ENCODE results near the gene PMM1. TPM values are rescaled to one million over a fixed set of nuclear protein-coding genes. Genes with fewer than 3 reads are reported as not detected.

PMM1 gene
- polyA plus RNA-seq, 1 donor (not counting 4 experiments of a cell fraction or from before 2014, with no cell fraction given), result 39.6 TPM

DNA sequence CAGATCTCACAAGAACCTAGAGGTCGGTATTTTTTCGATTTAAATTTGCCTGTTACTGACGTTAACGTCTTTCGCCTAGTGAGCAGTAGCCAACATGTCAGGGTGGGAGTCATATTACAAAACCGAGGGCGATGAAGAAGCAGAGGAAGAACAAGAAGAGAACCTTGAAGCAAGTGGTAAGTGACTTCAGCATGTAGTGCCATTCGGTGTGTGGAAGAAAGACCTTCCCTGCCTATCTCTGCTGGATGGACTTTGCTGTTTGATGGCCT is 32.2 kb upstream of the PMM1 start:
- TF ChIP-seq, protein P1, sequence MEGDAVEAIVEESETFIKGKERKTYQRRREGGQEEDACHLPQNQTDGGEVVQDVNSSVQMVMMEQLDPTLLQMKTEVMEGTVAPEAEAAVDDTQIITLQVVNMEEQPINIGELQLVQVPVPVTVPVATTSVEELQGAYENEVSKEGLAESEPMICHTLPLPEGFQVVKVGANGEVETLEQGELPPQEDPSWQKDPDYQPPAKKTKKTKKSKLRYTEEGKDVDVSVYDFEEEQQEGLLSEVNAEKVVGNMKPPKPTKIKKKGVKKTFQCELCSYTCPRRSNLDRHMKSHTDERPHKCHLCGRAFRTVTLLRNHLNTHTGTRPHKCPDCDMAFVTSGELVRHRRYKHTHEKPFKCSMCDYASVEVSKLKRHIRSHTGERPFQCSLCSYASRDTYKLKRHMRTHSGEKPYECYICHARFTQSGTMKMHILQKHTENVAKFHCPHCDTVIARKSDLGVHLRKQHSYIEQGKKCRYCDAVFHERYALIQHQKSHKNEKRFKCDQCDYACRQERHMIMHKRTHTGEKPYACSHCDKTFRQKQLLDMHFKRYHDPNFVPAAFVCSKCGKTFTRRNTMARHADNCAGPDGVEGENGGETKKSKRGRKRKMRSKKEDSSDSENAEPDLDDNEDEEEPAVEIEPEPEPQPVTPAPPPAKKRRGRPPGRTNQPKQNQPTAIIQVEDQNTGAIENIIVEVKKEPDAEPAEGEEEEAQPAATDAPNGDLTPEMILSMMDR (optimal IDR thresholded peaks at IDR 0.05 in 1 of 3, IDR thresholded peaks at IDR 0.05 in 1 of 3, conservative IDR thresholded peaks at IDR 0.05 in 1 of 3; ENCODE audit: extremely low read depth in 1 of 3, insufficient read depth in 2 of 3, low read length in 3 of 3), result no peak
- TF ChIP-seq EZH2 (IDR thresholded peaks at IDR 0.05; ENCODE audit: low read length), result no peak
- H3K4me3 ChIP-seq (ENCODE audit: control insufficient read depth in 2 of 3, extremely low read depth in 1 of 3, insufficient read depth in 2 of 3, low read depth in 1 of 3, low read length in 3 of 3), result peak overlapping the region; percentile 88 to 100 (median 95)
- dilution Hi-C loops (cut with MboI; ENCODE audit: extremely low pct_ligation_motif_present, low sequenced_read_pairs), result no loop called here
- no peaks in the 10 kb centered on the region for H3K9me3 ChIP-seq (ENCODE audit: control insufficient read depth, low read depth, low read length)
- no peak for FAIRE-seq
- peaks cover 6% of the 10 kb centered on the region for H4K20me1 ChIP-seq (ENCODE audit: control insufficient read depth, extremely low read depth, insufficient read depth, low read length)
- no peak for DNase-seq (ENCODE audit: low read depth, low spot score)
- H3K27ac ChIP-seq (ENCODE audit: control insufficient read depth, insufficient read depth, low read length), result peak overlapping the region; percentile 92
- peak overlapping the region; percentile 99 for H3K9ac ChIP-seq (ENCODE audit: control insufficient read depth, extremely low read depth, insufficient read depth, low read length)
- H3K9me1 ChIP-seq (ENCODE audit: control insufficient read depth, extremely low read depth, insufficient read depth, low read length), result no peaks in the 10 kb centered on the region
- peaks cover 10 to 12% of the 10 kb centered on the region in 2 experiments for H3K36me3 ChIP-seq (ENCODE audit: control insufficient read depth in 2 of 2, extremely low read depth in 1 of 2, insufficient read depth in 2 of 2, low read length in 2 of 2)
- peaks cover 83% of the 10 kb centered on the region for H3K79me2 ChIP-seq (ENCODE audit: control insufficient read depth, insufficient read depth, low read length)
- H2AFZ ChIP-seq (ENCODE audit: control insufficient read depth, low read length), result peak overlapping the region; percentile 90
- H3K4me2 ChIP-seq (ENCODE audit: control insufficient read depth, extremely low read depth, insufficient read depth, low read depth, low read length), result peak overlapping the region; percentile 99
- no peaks in the 10 kb centered on the region for H3K27me3 ChIP-seq (ENCODE audit: control insufficient read depth, extremely low read depth, insufficient read depth, low read length)
- H3K4me1 ChIP-seq (ENCODE audit: control insufficient read depth, extremely low read depth, insufficient read depth, low read length), result peaks cover 20% of the 10 kb centered on the region

DNA sequence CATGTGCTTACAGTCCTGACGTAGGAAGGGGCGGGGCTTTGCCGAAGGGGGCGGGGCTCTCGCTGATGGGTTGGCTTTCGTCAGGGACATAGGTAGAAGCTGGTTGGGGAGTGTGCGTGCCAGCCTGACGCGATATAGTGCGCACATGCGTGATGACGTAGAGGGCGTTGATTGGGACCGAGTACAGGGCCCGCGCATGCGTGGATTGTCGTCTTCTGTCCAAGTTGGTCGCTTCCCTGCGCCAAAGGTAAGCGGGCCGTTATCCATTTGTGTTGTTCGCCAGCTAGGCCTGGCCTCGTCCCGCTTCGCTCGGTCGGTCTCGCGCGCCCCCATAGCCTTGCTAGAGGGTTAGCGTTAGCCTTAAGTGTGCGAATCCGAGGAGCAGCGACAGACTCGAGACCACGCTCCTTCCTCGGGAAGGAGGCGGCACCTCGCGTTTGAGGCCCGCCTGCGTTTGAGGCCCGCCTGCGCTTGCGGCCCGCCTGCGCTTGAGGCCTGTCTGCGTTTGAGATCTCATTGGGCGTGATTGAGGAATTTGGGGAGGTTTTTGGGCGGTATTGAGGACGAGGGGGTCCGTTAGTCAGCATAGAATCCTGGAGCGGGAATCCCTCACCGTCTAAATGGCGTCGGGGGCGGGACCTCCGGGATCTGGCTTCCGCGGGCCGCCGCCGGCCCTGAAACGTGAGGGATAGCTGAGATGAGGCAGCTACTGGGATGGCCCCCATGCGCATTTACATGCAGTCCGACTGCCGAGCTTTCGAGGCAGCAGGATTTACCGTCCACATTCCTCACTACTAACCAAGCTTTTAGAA is 31.7 kb upstream of the PMM1 start, which contains the start of gene XRCC6:
XRCC6 (plus strand) TSS at position 197 of the 812 bp plus-strand sequence. CDS start 710 bp downstream, outside the sequence.
- no peak for TF ChIP-seq EZH2 (IDR thresholded peaks at IDR 0.05; ENCODE audit: low read length)
- TF ChIP-seq, protein P1 (optimal IDR thresholded peaks at IDR 0.05 in 1 of 3, IDR thresholded peaks at IDR 0.05 in 1 of 3, conservative IDR thresholded peaks at IDR 0.05 in 1 of 3; ENCODE audit: extremely low read depth in 1 of 3, insufficient read depth in 2 of 3, low read length in 3 of 3), result no peak
- peak within 1 kb of the TSS; percentile 98 to 100 (median 100) for H3K4me3 ChIP-seq (ENCODE audit: control insufficient read depth in 2 of 3, extremely low read depth in 1 of 3, insufficient read depth in 2 of 3, low read depth in 1 of 3, low read length in 3 of 3)
- H3K4me1 ChIP-seq (ENCODE audit: control insufficient read depth, extremely low read depth, insufficient read depth, low read length), result peaks cover 20% of the 10 kb centered on the region
- no peaks in the 10 kb centered on the region for H3K9me3 ChIP-seq (ENCODE audit: control insufficient read depth, low read depth, low read length)
- peaks cover 6% of the 10 kb centered on the region for H4K20me1 ChIP-seq (ENCODE audit: control insufficient read depth, extremely low read depth, insufficient read depth, low read length)
- peaks cover 10 to 12% of the 10 kb centered on the region in 2 experiments for H3K36me3 ChIP-seq (ENCODE audit: control insufficient read depth in 2 of 2, extremely low read depth in 1 of 2, insufficient read depth in 2 of 2, low read length in 2 of 2)
- DNase-seq (ENCODE audit: low read depth, low spot score), result peak; percentile 99
- no peaks in the 10 kb centered on the region for H3K27me3 ChIP-seq (ENCODE audit: control insufficient read depth, extremely low read depth, insufficient read depth, low read length)
- dilution Hi-C loops (cut with MboI; ENCODE audit: extremely low pct_ligation_motif_present, low sequenced_read_pairs), result no loop called here
- H3K4me2 ChIP-seq (ENCODE audit: control insufficient read depth, extremely low read depth, insufficient read depth, low read depth, low read length), result peak within 1 kb of the TSS; percentile 99
- H3K79me2 ChIP-seq (ENCODE audit: control insufficient read depth, insufficient read depth, low read length), result peaks cover 85% of the 10 kb centered on the region
- no peaks in the 10 kb centered on the region for H3K9me1 ChIP-seq (ENCODE audit: control insufficient read depth, extremely low read depth, insufficient read depth, low read length)
- H3K9ac ChIP-seq (ENCODE audit: control insufficient read depth, extremely low read depth, insufficient read depth, low read length), result peak within 1 kb of the TSS; percentile 99
- peak within 1 kb of the TSS; percentile 90 for H2AFZ ChIP-seq (ENCODE audit: control insufficient read depth, low read length)
- peak; percentile 95 for FAIRE-seq
- H3K27ac ChIP-seq (ENCODE audit: control insufficient read depth, insufficient read depth, low read length), result peak within 1 kb of the TSS; percentile 94
